HG03558 (cell line): ENCODE data around the gene FCRL4.
A peak's percentile ranks its signal among the peaks of the same experiment; 100 is the strongest.
"Not testable (repeated sequence)": the region's sequence is repeated elsewhere in the genome, so short reads cannot be mapped to it uniquely, and the experiment has no call there.

Source experiments
- ATAC-seq: cut with Tn5 transposase; IDR thresholded peaks from one replicate; pipeline ENCODE4 v1.9.1; 2021; ENCODE audit warnings: moderate number of reproducible peaks; ENCODE audit not compliant: unreplicated experiment; ENCODE audit errors: extremely low read depth

The FCRL4 gene

GRCh38 chr1:157558119-157558518 is 39.8 kb downstream of the FCRL4 start:
- ATAC-seq = no peak

DNA sequence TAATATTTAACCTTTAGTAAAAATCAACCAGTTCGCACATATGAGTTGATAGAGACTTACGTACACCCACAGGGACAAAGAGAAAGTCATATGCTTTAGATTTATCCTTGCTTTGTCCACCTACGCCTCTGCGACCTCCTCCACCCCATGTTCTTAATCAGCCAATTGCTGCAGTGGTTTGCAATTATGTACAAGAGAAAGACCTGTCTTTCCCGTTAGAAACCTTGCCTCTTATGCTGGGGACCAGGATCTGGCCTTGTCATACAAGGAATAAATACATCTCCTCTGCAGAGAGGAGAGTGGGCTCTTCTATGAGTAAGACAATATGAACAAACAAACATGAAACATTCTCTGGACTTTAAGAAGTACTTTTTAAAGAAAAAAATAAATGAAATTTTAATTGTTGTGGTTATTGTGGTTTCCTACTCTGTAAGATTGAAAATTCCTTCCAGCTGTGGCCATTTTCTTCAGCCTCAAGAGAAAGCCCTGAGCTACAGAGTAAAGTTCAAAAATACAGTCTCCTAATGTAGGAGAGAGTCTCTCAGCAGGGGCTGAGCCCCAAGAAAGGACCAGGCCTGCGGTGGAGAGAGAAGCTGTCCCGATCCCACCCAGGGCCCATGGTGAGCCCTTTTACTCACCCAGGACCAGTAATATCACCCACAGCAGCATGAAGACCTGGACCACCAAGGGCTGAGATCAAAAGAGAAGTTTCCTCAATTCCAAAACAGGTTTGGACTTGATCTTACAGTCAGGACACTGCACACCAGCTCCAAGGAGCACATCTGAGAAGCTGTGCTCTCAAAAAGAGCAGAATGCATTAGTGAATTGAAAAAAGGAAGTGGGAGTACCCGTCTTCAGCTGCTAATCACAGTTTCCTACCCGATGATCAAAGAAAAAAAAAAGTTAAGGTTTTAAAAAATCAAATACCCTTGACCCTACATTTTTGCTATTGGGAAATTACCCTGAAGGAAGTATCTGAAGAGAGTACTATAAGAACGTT is 45.9 kb downstream of the FCRL4 start, which contains the start of gene FCRL5:
FCRL5 (minus strand) TSS at position 822 of the 1,000 bp plus-strand sequence; CDS start at position 669, 153 bp downstream.
- ATAC-seq = peak; percentile 51

DNA sequence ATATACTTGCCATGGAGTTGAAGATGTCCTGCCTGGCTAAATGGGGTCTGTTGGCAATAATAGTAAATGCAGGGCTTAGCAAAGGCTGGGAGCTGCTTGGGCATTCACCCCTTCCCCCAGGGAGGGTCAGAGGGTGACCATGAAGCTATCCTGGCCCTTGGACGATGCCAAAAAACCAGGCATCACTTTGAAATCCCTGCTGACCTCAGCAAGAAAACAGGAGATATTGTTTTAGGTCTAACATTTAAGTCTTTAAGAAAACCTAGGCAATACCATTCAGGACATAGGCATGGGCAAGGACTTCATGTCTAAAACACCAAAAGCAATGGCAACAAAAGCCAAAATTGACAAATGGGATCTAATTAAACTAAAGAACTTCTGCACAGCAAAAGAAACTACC is 49.8 kb downstream of the FCRL4 start:
- not testable (repeated sequence) for ATAC-seq

- no peak for ATAC-seq
Observed at GRCh38 chr1:157542676-157543075, 55.2 kb downstream of the FCRL4 start.

DNA sequence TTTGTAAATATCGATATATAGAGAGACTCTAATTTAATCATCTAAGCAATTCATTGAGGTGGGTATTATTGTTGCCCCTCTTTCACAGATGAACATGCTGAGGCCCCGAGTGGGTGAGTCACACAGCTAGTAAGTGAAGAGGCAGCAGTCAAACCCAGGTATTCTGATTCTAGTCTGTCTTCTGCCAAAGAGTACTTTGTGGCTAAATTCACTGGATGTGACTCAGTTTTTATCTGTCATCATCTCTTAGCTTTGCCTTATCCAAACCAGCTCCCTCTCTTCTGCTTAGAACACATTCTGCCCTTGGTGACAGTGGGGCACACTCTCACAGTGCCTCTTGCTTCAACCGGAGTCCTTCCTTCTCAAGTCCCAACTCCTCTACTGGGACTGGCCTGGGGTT is 57.0 kb downstream of the FCRL4 start:
- no peak for ATAC-seq

DNA sequence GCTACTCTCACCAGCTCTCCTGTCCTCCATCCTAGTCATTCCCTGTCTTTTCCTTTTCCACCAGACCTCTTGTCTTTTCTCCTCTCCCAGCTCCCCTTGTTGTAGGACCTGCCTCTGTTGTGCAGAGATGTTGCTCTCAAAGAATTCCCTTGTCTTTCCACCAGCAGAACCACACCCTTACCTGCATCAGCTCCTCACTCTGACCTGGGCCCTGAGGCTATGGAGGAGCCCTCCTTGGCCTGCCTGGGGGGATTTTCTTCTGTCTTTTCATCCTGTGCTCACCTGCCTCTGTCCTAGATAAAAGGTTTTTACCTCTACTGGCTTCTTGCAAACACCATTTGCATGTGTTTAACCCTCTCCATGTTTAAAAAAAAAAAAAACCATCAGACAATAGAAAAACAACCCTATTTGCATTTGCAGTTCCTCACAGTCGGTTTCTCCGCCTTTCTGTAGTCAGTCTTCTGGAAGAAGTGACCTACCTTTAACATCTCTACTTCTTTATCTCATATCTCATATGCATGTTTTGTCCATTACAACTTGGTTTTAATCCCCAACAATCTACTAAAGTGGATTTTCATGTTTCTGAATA is 57.6 kb downstream of the FCRL4 start:
- ATAC-seq = no peak

- no peak for ATAC-seq
Observed at GRCh38 chr1:157539568-157539967, 58.3 kb downstream of the FCRL4 start.

- ATAC-seq = no peak
Observed at GRCh38 chr1:157532569-157532968, 65.3 kb downstream of the FCRL4 start.

DNA sequence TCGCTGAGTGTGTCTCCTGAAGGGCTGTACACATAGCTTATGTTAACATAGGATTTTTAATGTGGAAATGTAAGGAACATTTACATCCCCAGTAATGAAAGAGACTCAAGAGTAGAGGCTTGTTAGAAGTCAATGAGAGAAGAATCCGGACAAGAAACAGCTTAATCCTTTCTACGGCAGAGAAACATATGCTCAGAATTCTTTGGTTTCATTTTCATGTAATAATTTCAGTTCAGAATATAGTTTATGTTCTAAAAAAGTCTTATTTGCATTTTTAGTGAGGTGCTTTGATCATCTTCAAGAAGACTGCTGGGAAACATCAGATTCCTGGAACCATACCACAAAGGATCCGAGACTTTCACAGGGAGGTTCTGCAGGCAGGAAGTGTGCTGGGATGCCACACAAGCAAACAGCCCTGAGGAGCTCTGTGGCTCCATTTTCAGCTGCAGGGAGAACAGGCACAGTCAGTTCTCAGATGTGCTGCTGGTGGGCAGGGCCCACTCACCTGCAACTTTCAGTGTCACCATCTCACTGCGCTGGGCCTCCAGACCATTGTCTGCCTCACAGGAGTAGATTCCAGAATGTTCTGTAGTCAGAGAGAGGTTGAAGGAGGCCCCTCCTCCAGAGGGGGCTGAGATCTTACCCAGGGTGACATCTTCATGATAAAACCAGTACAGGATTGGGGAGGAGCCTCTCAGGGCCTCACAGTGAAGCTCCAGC is 74.0 kb downstream of the FCRL4 start:
- ATAC-seq = no peak
